Right lobe of liver (tissue), 4 donors: ENCODE measurements around the gene APC2.

Experiments used
- CTCF ChIP-seq, 4 donors: fragments of 200-600 bp in 3 of 4; fragments of 450-650 bp in 1 of 4; IDR thresholded peaks; one replicate each; pipeline versions ENCODE4 v1.5.1 to v1.8.0; 2016 to 2022; ENCODE audit warnings: antibody characterized with exemption in 4 of 4, mild to moderate bottlenecking in 2 of 4
- POLR2A ChIP-seq: fragments of 450-650 bp; IDR thresholded peaks from one replicate; pipeline ENCODE4 v1.6.1; 2017; ENCODE audit warnings: antibody characterized with exemption, mild to moderate bottlenecking
- donor health status: DM: no; HTN: no; CAD: no.
- donor health status: DM: no; HTN: no; CAD: no.
- donor health status: DM: no; HTN: yes; CAD: no.

- TF ChIP-seq CTCF (IDR thresholded peaks at IDR 0.05) (no peak), POLR2A (no peak)
These were observed 31.4 kb downstream of the APC2 start for GRCh38 chr19:1481224-1481892.
